ENCODE measurements around the gene C10orf90.

Gene C10orf90

DNA sequence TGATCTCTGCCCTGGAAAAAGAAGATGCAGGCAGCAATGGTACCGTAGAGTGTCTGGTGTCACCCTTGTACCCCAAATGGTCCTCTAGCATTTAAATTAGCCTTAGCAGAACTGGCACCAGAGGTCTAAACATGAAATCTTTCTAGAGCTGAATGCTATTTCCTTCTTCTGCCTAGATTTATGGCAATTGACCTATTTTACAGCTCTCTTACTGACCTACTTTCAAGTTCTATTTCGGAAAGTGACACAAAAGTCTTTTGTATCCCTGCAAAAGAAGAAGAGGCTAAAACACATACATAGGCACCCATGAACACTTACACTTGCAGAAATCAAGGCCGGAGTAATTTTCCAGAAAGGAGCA lies 272.1 kb downstream of the C10orf90 start:
- H3K4me1 ChIP-seq (ENCODE audit: control insufficient read depth, low read length), result no peaks in the 10 kb centered on the region
- no peak for TF ChIP-seq CTCF (IDR thresholded peaks at IDR 0.05; ENCODE audit: low read depth, low read length, poor library complexity, severe bottlenecking)
- TF ChIP-seq EZH2phosphoT487 (IDR thresholded peaks at IDR 0.05; ENCODE audit: borderline replicate concordance, low read length), result no peak
- H3K4me3 ChIP-seq (ENCODE audit: low read length), result no peak overlapping the region
- H3K36me3 ChIP-seq (ENCODE audit: control insufficient read depth, low read length), result no peaks in the 10 kb centered on the region
- H3F3A ChIP-seq (ENCODE audit: control insufficient read depth, insufficient read depth), result no peaks in the 10 kb centered on the region
- H3K4me2 ChIP-seq (ENCODE audit: low read length), result no peak overlapping the region
- no peaks in the 10 kb centered on the region for H3K79me2 ChIP-seq (ENCODE audit: control insufficient read depth, low read length)
- no peak overlapping the region for H3K27ac ChIP-seq (ENCODE audit: low read depth, low read length)
- H3K9me3 ChIP-seq (ENCODE audit: control insufficient read depth, insufficient read depth, low read length), result no peaks in the 10 kb centered on the region; the same call in 1 of the 2 replicates
- no peaks in the 10 kb centered on the region for H4K20me1 ChIP-seq (ENCODE audit: control insufficient read depth, insufficient read depth, low read depth, low read length)
- H3K27me3 ChIP-seq (ENCODE audit: control insufficient read depth, low read length), result no peaks in the 10 kb centered on the region
- H3K9me2 ChIP-seq (replicated peaks; ENCODE audit: control insufficient read depth, low read length), result no peaks in the 10 kb centered on the region

DNA sequence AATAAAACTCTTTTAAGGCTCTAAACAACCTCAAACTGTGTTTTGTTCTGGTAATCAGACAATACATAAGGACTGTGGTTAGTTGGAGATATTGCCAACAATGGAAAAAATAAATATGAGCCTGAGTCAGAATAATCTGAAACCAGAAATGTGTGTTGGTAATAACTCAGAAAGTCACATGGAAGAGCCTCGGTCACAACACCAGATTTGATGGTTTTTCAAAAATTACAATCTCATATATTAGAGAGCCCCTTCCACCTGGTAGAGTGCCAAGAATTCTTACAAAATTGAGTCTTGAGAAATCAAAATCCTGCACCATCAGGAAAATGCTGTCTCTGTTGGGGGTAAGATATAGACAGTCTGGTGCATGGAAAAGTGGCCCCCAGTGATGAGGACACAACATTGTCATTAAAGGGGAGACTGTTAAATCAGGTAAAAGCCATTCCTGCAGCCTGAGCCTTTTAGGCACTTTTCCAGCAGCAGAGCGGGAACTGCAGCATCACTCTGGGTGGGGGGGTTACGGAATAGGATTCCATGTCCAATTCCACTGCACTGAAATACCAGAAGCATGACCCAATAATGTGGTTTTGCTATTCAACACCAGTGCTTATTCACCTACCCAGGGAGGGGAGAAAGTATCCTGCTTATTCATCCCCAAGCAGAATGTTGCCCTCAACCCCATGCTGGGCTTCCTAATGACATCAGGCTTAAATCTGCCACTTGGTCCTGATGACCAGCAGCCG lies 272.7 kb downstream of the C10orf90 start:
- H3K27me3 ChIP-seq (ENCODE audit: control insufficient read depth, low read length), result no peaks in the 10 kb centered on the region
- no peak overlapping the region for H3K4me3 ChIP-seq (ENCODE audit: low read length)
- H3K9me3 ChIP-seq (ENCODE audit: control insufficient read depth, insufficient read depth, low read length), result no peaks in the 10 kb centered on the region; the same call in 1 of the 2 replicates
- H3K36me3 ChIP-seq (ENCODE audit: control insufficient read depth, low read length), result no peaks in the 10 kb centered on the region
- H3K27ac ChIP-seq (ENCODE audit: low read depth, low read length), result no peak overlapping the region
- H3K9me2 ChIP-seq (replicated peaks; ENCODE audit: control insufficient read depth, low read length), result no peaks in the 10 kb centered on the region
- no peak overlapping the region for H3K4me2 ChIP-seq (ENCODE audit: low read length)
- no peaks in the 10 kb centered on the region for H4K20me1 ChIP-seq (ENCODE audit: control insufficient read depth, insufficient read depth, low read depth, low read length)
- H3K79me2 ChIP-seq (ENCODE audit: control insufficient read depth, low read length), result no peaks in the 10 kb centered on the region
- no peaks in the 10 kb centered on the region for H3F3A ChIP-seq (ENCODE audit: control insufficient read depth, insufficient read depth)
- TF ChIP-seq EZH2phosphoT487 (IDR thresholded peaks at IDR 0.05; ENCODE audit: borderline replicate concordance, low read length), result no peak
- TF ChIP-seq CTCF (IDR thresholded peaks at IDR 0.05; ENCODE audit: low read depth, low read length, poor library complexity, severe bottlenecking), result no peak
- no peaks in the 10 kb centered on the region for H3K4me1 ChIP-seq (ENCODE audit: control insufficient read depth, low read length)

DNA sequence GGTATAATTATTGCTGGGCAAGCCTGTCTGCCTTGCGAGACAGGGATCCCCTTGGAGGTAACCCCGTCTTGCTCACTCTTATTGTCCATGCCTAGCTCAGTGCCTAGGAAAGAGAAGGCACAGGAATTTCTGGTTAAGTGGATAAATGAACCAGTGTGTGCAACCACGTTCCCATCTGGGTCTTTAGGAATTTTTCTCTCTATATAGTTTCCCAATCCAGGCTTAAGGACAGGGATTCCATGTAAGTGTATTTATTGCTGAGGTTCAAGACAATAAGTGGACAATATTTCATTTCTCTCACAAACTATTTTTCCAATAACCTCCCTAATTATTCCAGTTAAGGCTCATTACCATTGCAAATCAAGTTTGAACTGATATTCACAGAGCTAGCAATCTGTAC lies 273.3 kb downstream of the C10orf90 start:
- Histone ChIP-seq H3K36me3 (ENCODE audit: control insufficient read depth, low read length) (no peaks in the 10 kb centered on the region), H3K9me3 (ENCODE audit: control insufficient read depth, insufficient read depth, low read length) (no peaks in the 10 kb centered on the region; the same call in 1 of the 2 replicates), H3K4me3 (ENCODE audit: low read length) (no peak overlapping the region), H3K9me2 (replicated peaks; ENCODE audit: control insufficient read depth, low read length) (no peaks in the 10 kb centered on the region), H3K4me1 (ENCODE audit: control insufficient read depth, low read length) (no peaks in the 10 kb centered on the region), H3F3A (ENCODE audit: control insufficient read depth, insufficient read depth) (no peaks in the 10 kb centered on the region), H3K79me2 (ENCODE audit: control insufficient read depth, low read length) (no peaks in the 10 kb centered on the region), H3K27ac (ENCODE audit: low read depth, low read length) (no peak overlapping the region), H3K4me2 (ENCODE audit: low read length) (no peak overlapping the region), H3K27me3 (ENCODE audit: control insufficient read depth, low read length) (no peaks in the 10 kb centered on the region), H4K20me1 (ENCODE audit: control insufficient read depth, insufficient read depth, low read depth, low read length) (no peaks in the 10 kb centered on the region)
- no peak for TF ChIP-seq EZH2phosphoT487 (IDR thresholded peaks at IDR 0.05; ENCODE audit: borderline replicate concordance, low read length)
- no peak for TF ChIP-seq CTCF (IDR thresholded peaks at IDR 0.05; ENCODE audit: low read depth, low read length, poor library complexity, severe bottlenecking)

Measured in DOHH2 (cell line).